PC-9 (cell line): ENCODE results near the gene PPP1R7.

Experiments used
- CTCF ChIP-seq: fragments of 200-600 bp; sonication (generic); conservative IDR thresholded peaks from 2 replicates; pipeline ENCODE4 v1.6.1; 2017; ENCODE audit warnings: mixed run types, antibody characterized with exemption, mild to moderate bottlenecking, moderate library complexity
- EZH2 ChIP-seq: fragments of 200-600 bp; sonication (generic); IDR thresholded peaks from 2 replicates; pipeline ENCODE4 v1.8.0; 2017; ENCODE audit warnings: antibody characterized with exemption, low read depth

GRCh38 chr2:241126771-241127202, 23.5 kb upstream of the PPP1R7 start:
- TF ChIP-seq CTCF: no peak
- no peak for TF ChIP-seq EZH2
